Measurements from ENCODE around the gene ARID3A. TPM values are rescaled to one million over a fixed set of nuclear protein-coding genes. Genes with fewer than 3 reads are reported as not detected.

Gene ARID3A
- total and polyA plus RNA-seq, 12 donors, result 1.6 to 10.2 (median 7.4) TPM

GRCh38 chr19:900302-901111, 25.3 kb upstream of the ARID3A start:
- TF ChIP-seq CTCF (IDR thresholded peaks at IDR 0.05), result no peak
- no peak for TF ChIP-seq POLR2A (IDR thresholded peaks at IDR 0.05)
- DNase-seq, result no peak
- intact Hi-C loops (cut with DNase I), result no loop called here
- H3K9me3 ChIP-seq (replicated peaks in 1 of 3), result no peaks in the 10 kb centered on the region
- H3K4me1 ChIP-seq (replicated peaks in 1 of 2), result peaks cover 3 to 6% of the 10 kb centered on the region in 2 donors
- no peak overlapping the region for H3K4me3 ChIP-seq
- H3K36me3 ChIP-seq (replicated peaks in 1 of 2), result peaks cover 0 to 3% of the 10 kb centered on the region in 2 donors
- H3K27me3 ChIP-seq, result no peaks in the 10 kb centered on the region
- no peak overlapping the region for H3K27ac ChIP-seq
- WGBS, 4 donors, result 78 to 90% (median 81%) methylated on average over 17 to 29 of the region's 30 CpGs

GRCh38 chr19:901216-902092, 24.4 kb upstream of the ARID3A start:
- no peak for DNase-seq
- no peak overlapping the region for H3K4me3 ChIP-seq
- intact Hi-C loops (cut with DNase I), result no loop called here
- no peaks in the 10 kb centered on the region for H3K9me3 ChIP-seq (replicated peaks in 1 of 3)
- peaks cover 0 to 3% of the 10 kb centered on the region in 2 donors for H3K36me3 ChIP-seq (replicated peaks in 1 of 2)
- H3K27me3 ChIP-seq, result no peaks in the 10 kb centered on the region
- TF ChIP-seq POLR2A (IDR thresholded peaks at IDR 0.05) (no peak), CTCF (IDR thresholded peaks at IDR 0.05) (no peak)
- 87 to 93% (median 91%) methylated on average over 14 to 27 of the region's 27 CpGs for whole genome bisulfite sequencing, 4 donors
- peaks cover 3 to 6% of the 10 kb centered on the region in 2 donors for H3K4me1 ChIP-seq (replicated peaks in 1 of 2)
- H3K27ac ChIP-seq, result no peak overlapping the region

- no peak for DNase-seq
- TF ChIP-seq POLR2A (IDR thresholded peaks at IDR 0.05) (no peak), CTCF (IDR thresholded peaks at IDR 0.05) (no peak)
- Histone ChIP-seq H3K9me3 (replicated peaks in 1 of 3) (no peaks in the 10 kb centered on the region), H3K4me3 (no peak overlapping the region), H3K27ac (no peak overlapping the region), H3K36me3 (replicated peaks in 1 of 2) (peaks cover 0 to 2% of the 10 kb centered on the region in 2 donors), H3K27me3 (no peaks in the 10 kb centered on the region), H3K4me1 (replicated peaks in 1 of 2) (peaks cover 3 to 6% of the 10 kb centered on the region in 2 donors)
- 69 to 94% (median 77%) methylated on average over 4 to 7 of the region's 7 CpGs for WGBS, 4 donors
- intact Hi-C loops (cut with DNase I), result no loop called here
These were observed 23.8 kb upstream of the ARID3A start for GRCh38 chr19:902093-902370.

- DNase-seq, result peak in 1 of 7 donors; percentile 40
- peaks cover 3 to 6% of the 10 kb centered on the region in 2 donors for H3K4me1 ChIP-seq (replicated peaks in 1 of 2)
- TF ChIP-seq POLR2A (IDR thresholded peaks at IDR 0.05), result no peak
- TF ChIP-seq CTCF (IDR thresholded peaks at IDR 0.05), result no peak
- intact Hi-C loops (cut with DNase I), result no loop called here
- H3K27me3 ChIP-seq, result no peaks in the 10 kb centered on the region
- no peaks in the 10 kb centered on the region for H3K36me3 ChIP-seq (replicated peaks in 1 of 2)
- no peak overlapping the region for H3K27ac ChIP-seq
- H3K4me3 ChIP-seq, result no peak overlapping the region
- WGBS, 4 donors, result 56 to 73% (median 71%) methylated on average over 14 of the region's 14 CpGs
- no peaks in the 10 kb centered on the region for H3K9me3 ChIP-seq (replicated peaks in 1 of 3)
These were observed 23.2 kb upstream of the ARID3A start for GRCh38 chr19:902446-903226.
